HG03565 (cell line): ENCODE data around the gene AURKAIP1.

Experiments used
- ATAC-seq: cut with Tn5 transposase; IDR thresholded peaks from one replicate; pipeline ENCODE4 v1.9.1; 2021; ENCODE audit warnings: mild to moderate bottlenecking, moderate library complexity; ENCODE audit not compliant: unreplicated experiment

Gene AURKAIP1

DNA sequence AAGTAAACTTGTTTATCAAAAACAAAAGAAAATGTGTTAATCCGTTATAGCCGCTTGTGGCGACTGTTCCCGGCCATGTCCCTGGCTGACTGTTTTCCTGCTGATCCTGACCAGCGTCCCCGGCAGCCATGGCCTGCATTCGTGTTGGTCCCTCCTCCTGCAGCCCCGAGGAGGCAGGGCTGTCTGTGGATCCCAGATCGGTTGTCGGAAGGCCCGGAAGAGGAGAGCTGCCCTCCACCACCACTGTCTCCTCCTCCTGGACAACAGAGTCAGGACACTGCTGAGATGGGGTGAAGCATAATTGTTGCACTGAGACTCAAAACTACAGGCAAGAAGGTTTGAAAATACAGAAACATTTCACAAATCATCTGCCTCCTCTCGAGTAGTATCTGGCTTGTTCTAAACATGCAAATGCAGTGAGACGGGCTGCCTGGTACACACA lies 13.0 kb downstream of the AURKAIP1 start:
- ATAC-seq: no peak

DNA sequence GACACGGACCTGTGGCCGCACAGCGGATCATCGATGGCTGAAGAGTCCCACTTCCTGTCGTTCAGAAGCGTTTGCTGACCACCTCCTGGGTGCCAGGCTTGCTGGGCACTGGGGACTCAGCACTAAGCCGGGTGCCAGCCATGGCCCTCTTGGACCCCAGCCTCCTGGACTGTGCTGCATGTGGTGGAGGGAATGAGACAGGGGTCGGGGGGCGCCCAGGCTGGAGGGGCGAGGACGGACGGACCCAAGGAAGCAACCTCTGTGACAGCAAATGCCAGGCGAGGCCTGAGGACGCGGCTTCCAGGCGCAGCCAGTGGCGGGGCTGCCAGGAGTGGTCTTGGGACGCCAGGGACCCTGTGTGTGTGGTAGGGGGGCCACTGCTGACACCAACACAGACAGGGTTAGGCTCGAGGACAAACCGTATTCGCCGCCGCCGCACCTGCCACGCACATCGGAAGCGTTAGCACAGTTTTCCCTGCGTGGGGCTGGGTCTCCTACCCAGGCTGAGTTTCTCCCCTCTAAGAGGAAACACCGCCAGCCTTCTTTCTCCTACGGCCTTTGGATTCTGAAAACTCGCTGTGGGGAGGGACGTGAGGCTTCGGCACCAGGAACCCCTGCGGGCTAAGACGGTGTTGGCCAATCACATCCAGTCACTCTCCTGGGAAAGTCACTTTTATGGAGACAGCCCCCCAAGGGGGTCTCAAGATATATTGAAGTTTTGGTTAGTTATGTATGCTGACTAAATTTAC lies 13.6 kb downstream of the AURKAIP1 start:
- ATAC-seq: no peak

DNA sequence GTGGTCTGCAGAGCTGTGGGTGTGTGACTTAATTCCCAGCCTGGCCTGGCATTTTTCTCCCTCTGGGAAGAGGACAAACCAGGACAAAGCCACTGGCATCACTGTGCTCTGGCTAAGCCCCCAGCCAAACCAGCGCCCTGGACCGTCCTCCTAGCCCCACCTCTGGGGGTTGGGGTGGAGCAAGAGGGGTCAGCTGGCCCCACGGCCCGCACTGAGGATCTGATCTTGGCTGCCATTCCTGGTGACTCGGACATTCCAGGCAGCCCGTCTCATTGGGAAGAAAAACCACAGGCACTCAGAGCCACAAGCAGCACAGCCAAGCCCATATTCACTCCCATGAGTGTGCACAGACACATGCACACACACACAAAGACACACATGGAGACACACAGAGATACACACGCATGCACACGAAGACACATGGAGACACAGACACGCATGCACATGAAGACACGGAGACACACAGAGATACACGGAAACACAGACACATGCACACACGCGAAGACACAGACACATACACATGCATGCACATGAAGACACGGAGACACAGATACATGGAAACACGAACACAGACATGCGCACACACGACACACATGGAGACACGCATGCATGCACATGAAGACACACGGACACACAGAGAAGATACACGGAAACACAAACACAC lies 14.4 kb downstream of the AURKAIP1 start:
- ATAC-seq: no peak

DNA sequence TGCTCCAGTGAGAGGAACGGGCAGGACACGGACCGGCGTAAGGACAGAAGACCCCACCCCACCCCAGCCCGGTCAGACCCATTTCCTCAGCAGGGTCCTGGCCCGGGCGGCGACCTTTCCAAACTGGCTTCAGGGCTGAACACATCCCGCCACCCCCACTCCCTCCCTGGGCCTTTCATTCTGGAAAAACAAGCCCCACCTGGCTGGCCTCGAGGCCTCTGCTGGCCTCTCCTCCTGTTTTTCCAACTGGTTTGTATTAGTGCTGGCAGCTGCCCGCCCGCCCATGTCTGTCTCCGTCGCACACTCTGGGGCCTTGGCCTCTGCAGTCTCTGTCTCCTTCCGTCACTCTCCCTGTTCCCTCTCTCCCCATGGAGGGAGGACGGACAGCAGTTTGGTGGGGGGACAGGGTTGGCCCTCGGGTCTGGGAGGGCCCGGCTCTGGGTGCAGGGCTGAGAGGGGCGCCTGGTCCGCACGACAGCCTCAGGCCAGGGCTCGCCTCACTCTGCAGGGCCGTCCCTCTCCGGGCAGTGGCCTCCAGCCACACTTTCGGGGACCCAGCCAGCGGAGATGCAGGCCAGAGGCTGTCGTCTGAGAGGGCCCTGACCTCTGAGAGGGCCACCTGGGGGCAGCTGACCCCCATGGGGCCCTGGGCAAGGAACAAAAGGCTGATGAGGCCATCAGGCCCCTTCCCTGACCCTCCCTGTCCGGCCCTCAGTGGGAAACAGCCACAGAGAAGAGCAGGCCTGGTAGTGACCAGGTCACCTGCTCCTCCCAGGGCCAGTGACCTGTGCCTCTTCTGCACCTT lies 15.1 kb downstream of the AURKAIP1 start:
- no peak for ATAC-seq

- ATAC-seq: no peak
Measured at GRCh38 chr1:1359308-1359663, 15.7 kb downstream of the AURKAIP1 start.

GRCh38 chr1:1358433-1359271 lies 16.4 kb downstream of the AURKAIP1 start, which contains the start of gene MXRA8:
Gene MXRA8 (minus strand): TSS chr1:1358555. CDS start chr1:1358504, 51 bp downstream.
- ATAC-seq: no peak

- no peak for ATAC-seq
Measured at GRCh38 chr1:1357871-1358432, 17.1 kb downstream of the AURKAIP1 start.

GRCh38 chr1:1356796-1357401 lies 18.1 kb downstream of the AURKAIP1 start:
- no peak for ATAC-seq

GRCh38 chr1:1356166-1356795 lies 18.7 kb downstream of the AURKAIP1 start:
- no peak for ATAC-seq

DNA sequence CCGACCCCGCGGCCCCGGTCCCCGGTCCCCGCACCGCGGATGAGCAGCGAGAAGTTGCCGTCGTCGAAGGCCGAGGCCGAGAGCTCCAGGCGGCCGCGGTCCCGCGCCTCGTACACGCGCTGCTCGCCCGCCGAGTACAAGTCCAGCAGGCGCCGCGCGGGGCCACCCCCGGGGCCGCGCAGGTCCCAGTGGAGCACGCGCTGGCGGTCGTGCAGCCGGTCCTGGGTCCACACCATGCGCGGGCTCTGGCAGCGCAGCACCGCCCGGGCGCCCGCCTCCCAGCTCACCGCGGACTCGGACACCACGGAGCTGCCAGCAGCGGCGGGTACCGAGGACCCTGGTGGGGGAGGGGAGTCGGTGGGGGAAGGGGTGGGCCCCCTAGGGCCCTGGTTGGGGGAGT lies 19.6 kb downstream of the AURKAIP1 start:
- ATAC-seq: no peak

DNA sequence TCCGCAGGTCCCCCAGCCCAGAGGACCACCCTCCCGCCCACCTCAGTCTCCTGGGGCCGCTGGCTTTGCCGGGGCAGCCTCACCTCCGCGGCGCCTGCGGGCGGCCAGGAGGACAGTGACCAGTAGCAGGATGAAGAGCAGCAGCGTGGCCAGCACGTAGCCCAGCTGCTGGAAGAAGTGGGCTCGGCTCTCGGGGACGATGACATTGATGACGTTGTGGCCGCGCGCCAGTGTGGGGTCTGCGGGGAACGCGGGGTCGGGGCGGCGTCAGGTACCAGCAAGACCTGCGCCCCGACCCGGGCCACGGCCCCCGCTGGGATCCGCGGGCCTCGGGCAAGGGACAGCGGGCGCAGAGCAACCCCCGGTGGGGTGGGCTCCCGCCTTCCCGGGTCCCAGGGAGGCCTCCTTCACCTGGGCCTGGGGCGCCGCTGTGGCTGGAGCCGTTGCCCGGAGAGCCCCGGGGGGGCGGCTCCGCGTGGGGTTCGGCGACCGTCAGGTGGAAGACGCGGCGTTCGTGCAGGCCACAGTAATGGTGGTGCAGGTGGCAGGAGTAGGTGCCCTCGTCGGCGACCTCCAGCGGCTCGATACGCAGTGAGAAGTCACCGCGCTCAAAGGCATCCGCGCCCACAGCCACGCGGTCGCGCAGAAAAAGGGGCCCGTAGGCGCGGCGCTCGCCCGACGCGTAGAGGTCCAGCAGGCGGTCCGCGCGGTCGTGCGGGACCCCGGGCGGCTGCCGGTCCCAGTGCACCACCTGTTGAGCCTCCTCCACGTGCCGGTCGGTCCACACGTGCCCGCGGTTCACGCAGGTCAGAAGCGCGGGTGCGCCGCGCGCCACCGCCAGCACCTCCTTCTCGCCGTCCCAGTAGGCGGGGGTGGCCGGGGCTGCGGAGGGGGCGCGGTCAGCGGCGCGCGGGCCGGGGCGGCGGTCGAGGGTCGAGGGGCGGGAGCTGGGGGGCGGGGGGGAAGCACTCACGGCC lies 20.4 kb downstream of the AURKAIP1 start:
- ATAC-seq: no peak

GRCh38 chr1:1353389-1354151 lies 21.4 kb downstream of the AURKAIP1 start:
- ATAC-seq: no peak

- ATAC-seq: no peak
Measured at GRCh38 chr1:1352786-1353388, 22.1 kb downstream of the AURKAIP1 start.

DNA sequence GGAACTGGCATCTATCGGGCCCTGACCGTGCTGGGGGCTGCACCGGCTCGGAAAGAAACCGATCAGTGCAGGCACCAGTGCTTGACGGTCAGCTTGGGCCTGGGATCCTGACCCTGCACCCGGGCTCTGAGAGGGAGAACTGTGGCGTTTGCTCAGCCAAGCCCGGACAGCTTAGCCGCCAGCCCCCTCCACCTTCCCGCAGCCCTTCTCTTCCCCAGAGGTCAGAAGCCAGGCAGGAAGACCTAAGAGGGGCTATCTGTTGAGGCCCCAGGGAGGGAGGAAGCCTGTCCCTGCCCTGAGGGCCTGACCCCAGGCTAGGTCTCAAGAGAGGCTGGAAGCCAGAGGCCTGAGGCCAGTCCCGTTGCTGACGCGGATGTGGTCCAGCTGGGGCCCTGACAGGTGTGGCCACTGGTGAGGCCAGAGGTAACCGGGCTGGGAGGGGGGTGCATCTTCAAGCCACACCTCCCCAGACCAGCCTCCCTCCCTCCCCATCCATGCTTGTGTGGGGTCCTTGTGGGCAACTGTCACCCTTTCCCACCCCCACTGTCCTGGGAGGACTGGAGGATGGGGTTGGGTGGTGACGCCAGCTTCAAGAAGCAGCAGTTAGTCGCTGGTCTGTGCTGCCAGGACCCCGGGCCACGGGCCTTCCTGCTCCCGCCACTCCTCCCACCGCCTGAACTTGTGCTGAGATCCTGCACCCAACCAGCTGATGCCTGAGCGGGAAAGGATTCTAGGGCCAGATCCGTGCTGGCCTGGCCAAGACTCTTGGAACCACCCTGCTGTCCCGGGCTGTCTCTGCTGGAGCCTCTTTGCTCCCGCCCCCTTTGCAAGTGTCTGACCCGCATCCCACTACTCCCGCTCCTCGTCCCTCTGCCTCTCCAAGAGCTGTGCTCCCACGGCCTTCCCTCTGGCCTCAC lies 23.2 kb downstream of the AURKAIP1 start:
- ATAC-seq: no peak

DNA sequence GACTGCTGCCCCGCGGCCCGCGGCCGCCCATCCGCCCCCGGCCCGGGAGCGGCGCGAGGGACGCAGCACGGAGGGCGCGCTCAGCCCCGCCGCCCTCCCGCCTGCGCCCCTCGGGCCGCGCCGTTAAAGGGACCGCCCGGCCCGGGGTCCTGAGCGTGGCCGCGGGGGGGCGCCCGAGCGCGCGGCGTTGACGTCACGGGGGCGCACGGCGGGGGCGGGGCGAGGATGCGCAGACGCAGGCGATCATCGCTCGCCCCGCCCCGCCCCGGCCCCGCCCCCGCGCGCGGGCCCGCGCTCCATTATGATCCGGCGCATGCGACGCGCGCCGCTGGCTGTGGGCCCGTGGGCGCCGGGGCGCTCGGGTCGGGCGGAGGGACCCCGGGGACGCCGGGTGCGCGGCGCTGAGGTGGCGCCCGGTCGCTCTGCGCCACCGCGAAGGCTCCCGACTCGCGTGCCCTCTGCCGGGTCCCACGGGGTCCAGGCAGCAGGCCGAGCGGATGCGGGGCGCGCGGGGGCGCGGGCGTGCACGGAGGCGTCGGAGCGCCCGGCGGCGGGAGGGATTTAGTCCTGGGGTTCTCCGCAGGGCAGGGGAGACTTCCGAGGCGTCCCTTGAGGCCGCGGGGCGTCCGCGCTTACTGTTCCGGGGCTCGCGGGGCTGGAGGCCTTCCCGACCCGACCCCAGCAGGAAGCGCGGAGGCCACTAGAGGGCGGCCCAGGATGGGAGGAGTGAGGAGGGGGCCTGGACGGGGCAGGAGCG lies 25.6 kb downstream of the AURKAIP1 start, which contains the start of gene DVL1:
Gene DVL1, minus strand, starts transcription at position 163 of the 757 bp plus-strand sequence. CDS start 353 bp downstream, outside the sequence.
- ATAC-seq: peak; percentile 49
